HFFc6 (cell line): ENCODE results near the gene HSD17B1. TPM values are rescaled to one million over a fixed set of nuclear protein-coding genes. Genes with fewer than 3 reads are reported as not detected.

Experiments used
- DNase-seq: peaks from one replicate; pipeline ENCODE4 v3.0.0-alpha.2; 2018
- H3K27ac Mint-ChIP-seq: 2 replicates; pipeline ENCODE4 v1.8.0; 2020; ENCODE audit warnings: mild to moderate bottlenecking, mixed read lengths
- H3K27me3 Mint-ChIP-seq: 2 replicates; pipeline ENCODE4 v1.8.0; 2021; ENCODE audit warnings: mild to moderate bottlenecking, moderate library complexity, mixed read lengths; ENCODE audit not compliant: insufficient read depth
- H3K36me3 Mint-ChIP-seq: 2 replicates; pipeline ENCODE4 v1.8.0; 2021; ENCODE audit warnings: low read depth, mixed read lengths
- H3K4me1 Mint-ChIP-seq: 2 replicates; pipeline ENCODE4 v1.8.0; 2020; ENCODE audit warnings: low read depth, mixed read lengths
- H3K4me3 Mint-ChIP-seq: 2 replicates; pipeline ENCODE4 v1.8.0; 2020; ENCODE audit warnings: mild to moderate bottlenecking, moderate library complexity, mixed read lengths
- H3K9me3 Mint-ChIP-seq: 2 replicates; pipeline ENCODE4 v1.8.0; 2020; ENCODE audit warnings: mild to moderate bottlenecking, mixed read lengths
- CTCF ChIP-seq: fragments of 200-600 bp; sonication (generic); IDR thresholded peaks from 2 replicates; pipeline ENCODE4 v1.5.0; 2021; ENCODE audit warnings: antibody characterized with exemption, mild to moderate bottlenecking
- total RNA-seq, 6 experiments: library from RNA; stranded (reverse); fragmentation: NEBNext Ultra II Directional; extraction: Animal tissue kit (Norgen Biotek cat#: 25700); gene quantifications; 2 replicates in 1 of 6; 3 replicates in 5 of 6; pipeline ENCODE4 v1.2.3, GENCODE V29; 2021

Gene HSD17B1
- total RNA-seq, 6 experiments from 2014 or later: 0.66 to 1.5 (median 1.1) TPM

GRCh38 chr17:42581744-42582270 is 29.1 kb downstream of the HSD17B1 start:
- Mint-ChIP-seq H3K36me3 (peaks cover 10% of the 10 kb centered on the region), H3K27ac (no peak overlapping the region), H3K4me1 (peaks cover 19% of the 10 kb centered on the region), H3K9me3 (no peaks in the 10 kb centered on the region), H3K27me3 (no peaks in the 10 kb centered on the region; the same call in 1 of the 2 replicates), H3K4me3 (no peak overlapping the region)
- no peak for TF ChIP-seq CTCF
- no peak for DNase-seq

- H3K27ac Mint-ChIP-seq: no peak overlapping the region
- no peak for DNase-seq
- TF ChIP-seq CTCF: no peak
- peaks cover 6% of the 10 kb centered on the region for H3K36me3 Mint-ChIP-seq
- H3K4me1 Mint-ChIP-seq: no peaks in the 10 kb centered on the region
- H3K4me3 Mint-ChIP-seq: no peak overlapping the region
- H3K27me3 Mint-ChIP-seq: no peaks in the 10 kb centered on the region; the same call in 1 of the 2 replicates
- H3K9me3 Mint-ChIP-seq: no peaks in the 10 kb centered on the region
These were observed 32.2 kb downstream of the HSD17B1 start for GRCh38 chr17:42584880-42585279.

- no peaks in the 10 kb centered on the region for H3K4me1 Mint-ChIP-seq
- no peaks in the 10 kb centered on the region for H3K9me3 Mint-ChIP-seq
- H3K36me3 Mint-ChIP-seq: peaks cover 6% of the 10 kb centered on the region
- TF ChIP-seq CTCF: no peak
- no peaks in the 10 kb centered on the region; the same call in 1 of the 2 replicates for H3K27me3 Mint-ChIP-seq
- H3K4me3 Mint-ChIP-seq: no peak overlapping the region
- DNase-seq: no peak
- no peak overlapping the region for H3K27ac Mint-ChIP-seq
These were observed 32.6 kb downstream of the HSD17B1 start for GRCh38 chr17:42585353-42585752.

- Mint-ChIP-seq H3K9me3 (no peaks in the 10 kb centered on the region), H3K4me1 (peaks cover 1% of the 10 kb centered on the region; the same call in 1 of the 2 replicates), H3K27ac (peak overlapping the region; percentile 22; the same call in 1 of the 2 replicates), H3K27me3 (no peaks in the 10 kb centered on the region; the same call in 1 of the 2 replicates), H3K4me3 (no peak overlapping the region), H3K36me3 (peaks cover 6% of the 10 kb centered on the region)
- no peak for TF ChIP-seq CTCF
- DNase-seq: no peak
These were observed 33.9 kb downstream of the HSD17B1 start for GRCh38 chr17:42586514-42587230.

- peaks cover 6% of the 10 kb centered on the region; the same call in 1 of the 2 replicates for H3K36me3 Mint-ChIP-seq
- no peak for TF ChIP-seq CTCF
- H3K27ac Mint-ChIP-seq: no peak overlapping the region
- peaks cover 4% of the 10 kb centered on the region; the same call in 1 of the 2 replicates for H3K4me1 Mint-ChIP-seq
- H3K9me3 Mint-ChIP-seq: no peaks in the 10 kb centered on the region
- H3K4me3 Mint-ChIP-seq: no peak overlapping the region
- H3K27me3 Mint-ChIP-seq: no peaks in the 10 kb centered on the region
- no peak for DNase-seq
These were observed 38.2 kb downstream of the HSD17B1 start for GRCh38 chr17:42590886-42591285.
